IMR-90 (cell line): ENCODE measurements around the gene IL1A. TPM values are rescaled to one million over a fixed set of nuclear protein-coding genes. Genes with fewer than 3 reads are reported as not detected.

Source experiments
- ATAC-seq: fragments of 200-7000 bp; cut with Tn5 transposase; 2 replicates; pipeline ENCODE4 v1.9.1; 2020; ENCODE audit warnings: low read depth, mild to moderate bottlenecking, moderate library complexity
- BruUV-seq: library from RNA; stranded (reverse); fragments of 400-500 nt; replicated peaks from 2 replicates; lab custom pipeline; 2021; lab: Mats Ljungman, UMichigan
- CTCF ChIA-PET: fragments of 300-600 bp; formaldehyde crosslinking; extraction: SDS; loops from one replicate; lab custom pipeline; 2021; ENCODE audit warnings: antibody characterized with exemption; lab: Yijun Ruan, JAX
- POLR2A ChIA-PET: fragments of 300-600 bp; sonication (Branson Sonifier 250); formaldehyde crosslinking; loops from one replicate; lab custom pipeline; 2022; ENCODE audit warnings: antibody characterized with exemption; ENCODE audit not compliant: unreplicated experiment; lab: Charles Lee
- DNase-seq: peaks from one replicate; pipeline ENCODE4 v3.0.0; 2013
- H2AFZ ChIP-seq: replicated peaks from 2 replicates; pipeline ENCODE3; 2013; ENCODE audit warnings: low read length, mild to moderate bottlenecking; ENCODE audit not compliant: poor library complexity
- H2AK5ac ChIP-seq: 2 replicates; pipeline ENCODE4 v1.6.1; 2013; ENCODE audit warnings: low read depth, low read length, inconsistent platforms
- H2AK9ac ChIP-seq: replicated peaks from 2 replicates; pipeline ENCODE3; 2013; ENCODE audit warnings: mild to moderate bottlenecking, low read depth, low read length, moderate library complexity; ENCODE audit not compliant: poor library complexity
- H2BK120ac ChIP-seq: 2 replicates; pipeline ENCODE4 v1.6.1; 2013; ENCODE audit warnings: low read depth, low read length, inconsistent platforms
- H2BK15ac ChIP-seq: 3 replicates; pipeline ENCODE4 v1.6.1; 2013; ENCODE audit warnings: low read depth, low read length, inconsistent platforms
- H2BK20ac ChIP-seq: 2 replicates; pipeline ENCODE4 v1.6.1; 2013; ENCODE audit warnings: low read depth, mild to moderate bottlenecking, inconsistent platforms, low read length, moderate library complexity
- H2BK5ac ChIP-seq: 2 replicates; pipeline ENCODE4 v1.6.1; 2013; ENCODE audit warnings: mild to moderate bottlenecking, low read depth, low read length, inconsistent platforms; ENCODE audit not compliant: poor library complexity, severe bottlenecking
- H3K14ac ChIP-seq: replicated peaks from 2 replicates; pipeline ENCODE4 v1.6.1; 2013; ENCODE audit warnings: low read depth, low read length, inconsistent platforms
- H3K18ac ChIP-seq: 2 replicates; pipeline ENCODE4 v1.6.1; 2013; ENCODE audit warnings: low read depth, low read length, control low read depth
- H3K23ac ChIP-seq: 2 replicates; pipeline ENCODE4 v1.6.1; 2013; ENCODE audit warnings: low read depth, low read length, inconsistent platforms
- H3K27ac ChIP-seq: 2 replicates; pipeline ENCODE4 v1.5.1; 2013; ENCODE audit warnings: mild to moderate bottlenecking, control low read depth, low read length; ENCODE audit not compliant: insufficient read depth
- H3K27me3 ChIP-seq: 2 replicates; pipeline ENCODE4 v1.6.1; 2013; ENCODE audit warnings: low read length; ENCODE audit not compliant: control insufficient read depth, insufficient read depth
- H3K36me3 ChIP-seq: 2 replicates; pipeline ENCODE4 v1.6.1; 2013; ENCODE audit warnings: low read length, mixed read lengths; ENCODE audit not compliant: control insufficient read depth, insufficient read depth
- H3K4ac ChIP-seq: 2 replicates; pipeline ENCODE4 v1.6.1; 2013; ENCODE audit warnings: low read depth, low read length, inconsistent platforms
- H3K4me1 ChIP-seq: 2 replicates; pipeline ENCODE4 v1.6.1; 2013; ENCODE audit warnings: low read length, mixed read lengths; ENCODE audit not compliant: control insufficient read depth, insufficient read depth
- H3K4me2 ChIP-seq: 2 replicates; pipeline ENCODE4 v1.6.1; 2013; ENCODE audit warnings: low read depth, mild to moderate bottlenecking, control low read depth, low read length, moderate library complexity
- H3K4me3 ChIP-seq: 2 replicates; pipeline ENCODE4 v1.5.1; 2013; ENCODE audit warnings: low read depth, mild to moderate bottlenecking, control low read depth, low read length, moderate library complexity; ENCODE audit not compliant: insufficient read depth
- H3K56ac ChIP-seq: 2 replicates; pipeline ENCODE4 v1.6.1; 2013; ENCODE audit warnings: low read length, inconsistent platforms; ENCODE audit not compliant: insufficient read depth; ENCODE audit errors: extremely low read depth
- H3K79me1 ChIP-seq, 2 experiments: 2 replicates each; pipeline ENCODE4 v1.6.1; 2013; ENCODE audit warnings: low read length in 2 of 2, inconsistent platforms in 1 of 2, low read depth in 1 of 2
- H3K9ac ChIP-seq: 2 replicates; pipeline ENCODE4 v1.6.1; 2013; ENCODE audit warnings: low read depth, low read length, control low read depth
- H3K9me1 ChIP-seq: 2 replicates; pipeline ENCODE4 v1.6.1; 2013; ENCODE audit warnings: low read length, inconsistent platforms; ENCODE audit not compliant: insufficient read depth
- H3K9me3 ChIP-seq: 2 replicates; pipeline ENCODE4 v1.6.1; 2013; ENCODE audit warnings: low read length; ENCODE audit not compliant: control insufficient read depth, insufficient read depth
- H4K20me1 ChIP-seq: 2 replicates; pipeline ENCODE4 v1.6.1; 2013; ENCODE audit warnings: low read length, inconsistent platforms; ENCODE audit not compliant: insufficient read depth
- H4K5ac ChIP-seq: 2 replicates; pipeline ENCODE4 v1.6.1; 2013; ENCODE audit warnings: mild to moderate bottlenecking, low read depth, low read length, control low read depth
- H4K8ac ChIP-seq, 2 experiments: 2 replicates each; pipeline ENCODE4 v1.6.1; 2013; ENCODE audit warnings: low read depth in 2 of 2, low read length in 2 of 2, control low read depth in 1 of 2, inconsistent platforms in 1 of 2
- H4K91ac ChIP-seq: 2 replicates; pipeline ENCODE4 v1.6.1; 2013; ENCODE audit warnings: low read depth, low read length, inconsistent platforms; ENCODE audit not compliant: insufficient read depth
- BHLHE40 ChIP-seq: fragments of 150-350 bp; IDR thresholded peaks from 2 replicates; pipeline ENCODE4 v1.6.1; 2016; ENCODE audit warnings: mild to moderate bottlenecking, low read depth, low read length
- CEBPB ChIP-seq: IDR thresholded peaks from 2 replicates; pipeline ENCODE4 v1.6.1; 2012; ENCODE audit warnings: low read depth, low read length, improper control_type of control experiment
- CHD1 ChIP-seq: IDR thresholded peaks from 2 replicates; pipeline ENCODE4 v1.6.1; 2012; ENCODE audit warnings: low read depth, low read length, improper control_type of control experiment
- FOS ChIP-seq: fragments of 150-350 bp; IDR thresholded peaks from 2 replicates; pipeline ENCODE4 v1.6.1; 2016; ENCODE audit warnings: low read depth, low read length
- MAFK ChIP-seq: IDR thresholded peaks from 2 replicates; pipeline ENCODE4 v1.6.1; 2012; ENCODE audit warnings: low read depth, low read length, improper control_type of control experiment
- MAZ ChIP-seq: IDR thresholded peaks from 2 replicates; pipeline ENCODE4 v1.6.1; 2012; ENCODE audit warnings: low read depth, mild to moderate bottlenecking, low read length, improper control_type of control experiment, moderate library complexity, borderline replicate concordance
- NFE2L2 ChIP-seq: fragments of 150-350 bp; IDR thresholded peaks from 2 replicates; pipeline ENCODE4 v1.6.1; 2016; ENCODE audit warnings: low read depth, mild to moderate bottlenecking, low read length
- POLR2A ChIP-seq: IDR thresholded peaks from 2 replicates; pipeline ENCODE4 v1.6.1; 2012; ENCODE audit warnings: mild to moderate bottlenecking, low read depth, low read length
- RAD21 ChIP-seq: IDR thresholded peaks from 2 replicates; pipeline ENCODE4 v1.6.1; 2012; ENCODE audit warnings: low read length, improper control_type of control experiment
- RCOR1 ChIP-seq: IDR thresholded peaks from 2 replicates; pipeline ENCODE4 v1.6.1; 2012; ENCODE audit warnings: mild to moderate bottlenecking, low read length, improper control_type of control experiment; ENCODE audit not compliant: insufficient replicate concordance
- RFX5 ChIP-seq: IDR thresholded peaks from 2 replicates; pipeline ENCODE4 v1.8.0; 2012; ENCODE audit warnings: low read depth, mild to moderate bottlenecking, low read length, moderate library complexity
- SMC3 ChIP-seq: fragments of 150-350 bp; IDR thresholded peaks from 2 replicates; pipeline ENCODE4 v1.6.1; 2016; ENCODE audit warnings: low read depth, mild to moderate bottlenecking, antibody characterized with exemption, low read length, moderate library complexity
- WGBS, 2 experiments: methylation state at CpG; one replicate each; pipeline versions ENCODE4 v1.1.5 to v1.1.7; 2013; ENCODE audit warnings: missing lambda C conversion rate in 2 of 2; ENCODE audit not compliant: insufficient read length in 1 of 2; ENCODE audit errors: extremely low coverage in 2 of 2; 5-methylcytosine and 5-hydroxymethylcytosine counted together
- dilution Hi-C: fragments of 300-500 bp; cut with HindIII; formaldehyde crosslinking; loops from one replicate; pipeline ENCODE4 v1.14.3; 2018; ENCODE audit warnings: low sequenced_read_pairs; ENCODE audit not compliant: unreplicated experiment
- in situ Hi-C: fragments of 300-500 bp; cut with MboI; formaldehyde crosslinking; loops from 3 replicates; pipeline ENCODE4 v1.14.3; 2019; ENCODE audit warnings: low sequenced_read_pairs, inconsistent platforms, mixed read lengths
- intact Hi-C: fragments of 100-400 bp; cut with micrococcal nuclease; formaldehyde crosslinking; loops from 2 replicates; pipeline ENCODE4 v1.10.0; 2022
- polyA plus RNA-seq, 3 experiments: library from polyadenylated mRNA; depleted of rRNA; stranded (reverse); fragments of >200 nt; gene quantifications; 2 replicates each; pipeline ENCODE4 v1.2.3, GENCODE V29; 2012; ENCODE audit warnings: low replicate concordance in 1 of 3
- total RNA-seq: library from RNA; depleted of rRNA; stranded (reverse); fragments of >200 nt; gene quantifications from 2 replicates; pipeline ENCODE4 v1.2.3, GENCODE V29; 2012
- TF ChIP-seq, protein P1 (sequence below): fragments of 150-350 bp; IDR thresholded peaks from 2 replicates; pipeline ENCODE4 v1.6.1; 2016; ENCODE audit warnings: low read depth, mild to moderate bottlenecking, low read length, moderate library complexity, borderline replicate concordance
- TF ChIP-seq, protein P2 (sequence below): fragments of 150-350 bp; IDR thresholded peaks from 2 replicates; pipeline ENCODE4 v1.6.1; 2017; ENCODE audit warnings: mild to moderate bottlenecking, antibody characterized with exemption, low read length, low read depth
- TF ChIP-seq, protein P3 (sequence below): conservative IDR thresholded peaks from 2 replicates; pipeline ENCODE4 v1.5.1; 2012; ENCODE audit warnings: mild to moderate bottlenecking, low read depth, low read length, improper control_type of control experiment

The IL1A gene
- total and polyA plus RNA-seq, 2 of the 4 experiments (the other 2 are of a cell fraction) = 0.48 to 1.1 TPM

DNA sequence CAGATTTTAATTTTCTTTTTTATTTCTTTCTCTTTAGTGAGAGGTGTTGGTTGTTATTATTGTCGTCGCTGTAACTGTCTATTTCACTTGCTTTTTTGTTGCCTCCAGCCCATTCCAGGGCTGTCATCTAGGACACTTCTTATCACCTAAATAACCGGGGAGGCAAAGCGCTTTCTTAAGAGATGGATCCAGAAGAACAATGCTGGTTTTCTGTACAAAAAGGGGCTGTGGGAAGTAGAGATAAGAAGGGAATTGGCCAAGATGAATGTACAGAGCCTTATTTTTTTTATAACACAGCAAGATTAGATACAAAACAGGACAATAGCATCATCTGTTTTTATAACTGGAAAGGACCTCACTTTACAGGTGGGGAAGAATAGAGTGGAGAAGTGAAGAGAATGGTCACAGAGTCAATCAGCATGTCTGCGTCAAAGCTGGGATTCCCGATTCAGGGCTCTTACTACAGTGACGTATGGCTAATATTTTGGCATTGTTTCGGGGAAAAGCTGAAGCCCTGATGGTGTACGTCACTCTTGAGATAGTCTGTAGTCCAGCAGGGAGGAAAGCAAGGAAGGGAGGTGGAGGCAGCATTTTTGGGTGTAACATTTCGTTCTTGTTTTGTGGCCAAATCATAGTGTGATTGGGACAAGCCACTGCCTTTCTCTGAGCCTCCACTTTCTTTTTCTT, 29.1 kb upstream of the IL1A start:
- WGBS, 2 experiments = no CpG with 5 or more reads among the region's 10 CpGs
- intact Hi-C loops (no loop called here), in situ Hi-C loops (no loop called here), dilution Hi-C loops (no loop called here)
- Histone ChIP-seq H4K91ac (peak overlapping the region; percentile 71), H3K9me1 (peaks cover 15% of the 10 kb centered on the region), H2BK15ac (peak overlapping the region; percentile 92; the same call in 2 of the 3 replicates), H2BK20ac (peak overlapping the region; percentile 85), H4K20me1 (no peaks in the 10 kb centered on the region), H2BK5ac (peak overlapping the region; percentile 62), H2AK5ac (peak overlapping the region; percentile 92), H3K4me3 (no peak overlapping the region), H2AFZ (no peak overlapping the region), H4K8ac (peak overlapping the region; percentile 35 to 84; a peak in 3 of 4 replicates), H3K56ac (no peak overlapping the region), H3K27ac (peak overlapping the region; percentile 20; the same call in 1 of the 2 replicates), H3K36me3 (no peaks in the 10 kb centered on the region), H3K18ac (peak overlapping the region; percentile 55; the same call in 1 of the 2 replicates), H3K23ac (no peak overlapping the region; the same call in 1 of the 2 replicates), H3K4me1 (peaks cover 22% of the 10 kb centered on the region), H3K27me3 (no peaks in the 10 kb centered on the region), H3K9ac (no peak overlapping the region), H2AK9ac (no peak overlapping the region), H3K14ac (peak overlapping the region; percentile 69), H4K5ac (peak overlapping the region; percentile 78), H3K79me1 (peaks cover 4 to 9% of the 10 kb centered on the region in 2 experiments; a peak in 2 of 4 replicates), H3K4ac (peak overlapping the region; percentile 70), H3K9me3 (no peaks in the 10 kb centered on the region), H2BK120ac (peak overlapping the region; percentile 90), H3K4me2 (no peak overlapping the region)
- ChIA-PET CTCF (interaction anchor here (1.4 kb wide), 1 partner anchor 128 kb away, joined by 4 read pairs; no protein-coding TSS in a partner anchor), POLR2A (no interaction called here)
- no peak for DNase-seq
- BruUV-seq = no TSS peak
- ATAC-seq = no peak
- TF ChIP-seq MAFK = no peak
- TF ChIP-seq NFE2L2 = no peak
- TF ChIP-seq RFX5 = no peak
- TF ChIP-seq, protein P1, sequence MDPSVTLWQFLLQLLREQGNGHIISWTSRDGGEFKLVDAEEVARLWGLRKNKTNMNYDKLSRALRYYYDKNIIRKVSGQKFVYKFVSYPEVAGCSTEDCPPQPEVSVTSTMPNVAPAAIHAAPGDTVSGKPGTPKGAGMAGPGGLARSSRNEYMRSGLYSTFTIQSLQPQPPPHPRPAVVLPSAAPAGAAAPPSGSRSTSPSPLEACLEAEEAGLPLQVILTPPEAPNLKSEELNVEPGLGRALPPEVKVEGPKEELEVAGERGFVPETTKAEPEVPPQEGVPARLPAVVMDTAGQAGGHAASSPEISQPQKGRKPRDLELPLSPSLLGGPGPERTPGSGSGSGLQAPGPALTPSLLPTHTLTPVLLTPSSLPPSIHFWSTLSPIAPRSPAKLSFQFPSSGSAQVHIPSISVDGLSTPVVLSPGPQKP = no peak
- TF ChIP-seq RAD21 = no peak
- TF ChIP-seq CEBPB = no peak
- TF ChIP-seq, protein P2, sequence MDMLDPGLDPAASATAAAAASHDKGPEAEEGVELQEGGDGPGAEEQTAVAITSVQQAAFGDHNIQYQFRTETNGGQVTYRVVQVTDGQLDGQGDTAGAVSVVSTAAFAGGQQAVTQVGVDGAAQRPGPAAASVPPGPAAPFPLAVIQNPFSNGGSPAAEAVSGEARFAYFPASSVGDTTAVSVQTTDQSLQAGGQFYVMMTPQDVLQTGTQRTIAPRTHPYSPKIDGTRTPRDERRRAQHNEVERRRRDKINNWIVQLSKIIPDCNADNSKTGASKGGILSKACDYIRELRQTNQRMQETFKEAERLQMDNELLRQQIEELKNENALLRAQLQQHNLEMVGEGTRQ = no peak
- TF ChIP-seq, protein P3, sequence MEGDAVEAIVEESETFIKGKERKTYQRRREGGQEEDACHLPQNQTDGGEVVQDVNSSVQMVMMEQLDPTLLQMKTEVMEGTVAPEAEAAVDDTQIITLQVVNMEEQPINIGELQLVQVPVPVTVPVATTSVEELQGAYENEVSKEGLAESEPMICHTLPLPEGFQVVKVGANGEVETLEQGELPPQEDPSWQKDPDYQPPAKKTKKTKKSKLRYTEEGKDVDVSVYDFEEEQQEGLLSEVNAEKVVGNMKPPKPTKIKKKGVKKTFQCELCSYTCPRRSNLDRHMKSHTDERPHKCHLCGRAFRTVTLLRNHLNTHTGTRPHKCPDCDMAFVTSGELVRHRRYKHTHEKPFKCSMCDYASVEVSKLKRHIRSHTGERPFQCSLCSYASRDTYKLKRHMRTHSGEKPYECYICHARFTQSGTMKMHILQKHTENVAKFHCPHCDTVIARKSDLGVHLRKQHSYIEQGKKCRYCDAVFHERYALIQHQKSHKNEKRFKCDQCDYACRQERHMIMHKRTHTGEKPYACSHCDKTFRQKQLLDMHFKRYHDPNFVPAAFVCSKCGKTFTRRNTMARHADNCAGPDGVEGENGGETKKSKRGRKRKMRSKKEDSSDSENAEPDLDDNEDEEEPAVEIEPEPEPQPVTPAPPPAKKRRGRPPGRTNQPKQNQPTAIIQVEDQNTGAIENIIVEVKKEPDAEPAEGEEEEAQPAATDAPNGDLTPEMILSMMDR = no peak
- TF ChIP-seq POLR2A = no peak
- TF ChIP-seq RCOR1 = no peak
- TF ChIP-seq SMC3 = no peak
- TF ChIP-seq FOS = no peak
- TF ChIP-seq CHD1 = no peak
- no peak for TF ChIP-seq MAZ
- TF ChIP-seq BHLHE40 = no peak
